Measurements from ENCODE around the gene CHD9.

DNA sequence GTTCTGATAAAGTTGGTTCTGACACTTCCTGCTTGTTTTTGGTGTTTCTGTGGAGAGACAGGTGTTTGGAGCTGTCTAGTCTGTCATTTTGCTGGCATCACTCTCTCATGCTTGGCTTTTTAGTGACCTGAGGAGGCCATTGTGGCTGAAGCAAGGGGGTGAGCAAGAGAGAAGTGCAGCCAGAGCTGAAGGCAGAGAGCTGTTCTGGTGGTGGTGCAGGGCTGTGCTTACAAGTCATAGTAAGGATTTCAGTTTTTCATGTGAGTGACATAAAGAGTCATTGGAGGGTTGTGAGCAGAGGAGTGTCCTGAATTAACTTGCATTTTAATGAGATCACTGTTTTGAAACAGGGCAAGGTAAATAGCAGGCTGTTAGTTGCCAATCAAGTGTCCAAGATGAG, 97.5 kb downstream of the CHD9 start:
- TF ChIP-seq, protein P1, sequence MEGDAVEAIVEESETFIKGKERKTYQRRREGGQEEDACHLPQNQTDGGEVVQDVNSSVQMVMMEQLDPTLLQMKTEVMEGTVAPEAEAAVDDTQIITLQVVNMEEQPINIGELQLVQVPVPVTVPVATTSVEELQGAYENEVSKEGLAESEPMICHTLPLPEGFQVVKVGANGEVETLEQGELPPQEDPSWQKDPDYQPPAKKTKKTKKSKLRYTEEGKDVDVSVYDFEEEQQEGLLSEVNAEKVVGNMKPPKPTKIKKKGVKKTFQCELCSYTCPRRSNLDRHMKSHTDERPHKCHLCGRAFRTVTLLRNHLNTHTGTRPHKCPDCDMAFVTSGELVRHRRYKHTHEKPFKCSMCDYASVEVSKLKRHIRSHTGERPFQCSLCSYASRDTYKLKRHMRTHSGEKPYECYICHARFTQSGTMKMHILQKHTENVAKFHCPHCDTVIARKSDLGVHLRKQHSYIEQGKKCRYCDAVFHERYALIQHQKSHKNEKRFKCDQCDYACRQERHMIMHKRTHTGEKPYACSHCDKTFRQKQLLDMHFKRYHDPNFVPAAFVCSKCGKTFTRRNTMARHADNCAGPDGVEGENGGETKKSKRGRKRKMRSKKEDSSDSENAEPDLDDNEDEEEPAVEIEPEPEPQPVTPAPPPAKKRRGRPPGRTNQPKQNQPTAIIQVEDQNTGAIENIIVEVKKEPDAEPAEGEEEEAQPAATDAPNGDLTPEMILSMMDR (IDR thresholded peaks at IDR 0.05) = no peak
- TF ChIP-seq POLR2A (IDR thresholded peaks at IDR 0.05) = no peak
